GM18858 (cell line): ENCODE results near the gene NANS.

Experiments
- ATAC-seq: cut with Tn5 transposase; IDR thresholded peaks from one replicate; pipeline ENCODE4 v1.9.1; 2021; ENCODE audit not compliant: unreplicated experiment

NANS gene

DNA sequence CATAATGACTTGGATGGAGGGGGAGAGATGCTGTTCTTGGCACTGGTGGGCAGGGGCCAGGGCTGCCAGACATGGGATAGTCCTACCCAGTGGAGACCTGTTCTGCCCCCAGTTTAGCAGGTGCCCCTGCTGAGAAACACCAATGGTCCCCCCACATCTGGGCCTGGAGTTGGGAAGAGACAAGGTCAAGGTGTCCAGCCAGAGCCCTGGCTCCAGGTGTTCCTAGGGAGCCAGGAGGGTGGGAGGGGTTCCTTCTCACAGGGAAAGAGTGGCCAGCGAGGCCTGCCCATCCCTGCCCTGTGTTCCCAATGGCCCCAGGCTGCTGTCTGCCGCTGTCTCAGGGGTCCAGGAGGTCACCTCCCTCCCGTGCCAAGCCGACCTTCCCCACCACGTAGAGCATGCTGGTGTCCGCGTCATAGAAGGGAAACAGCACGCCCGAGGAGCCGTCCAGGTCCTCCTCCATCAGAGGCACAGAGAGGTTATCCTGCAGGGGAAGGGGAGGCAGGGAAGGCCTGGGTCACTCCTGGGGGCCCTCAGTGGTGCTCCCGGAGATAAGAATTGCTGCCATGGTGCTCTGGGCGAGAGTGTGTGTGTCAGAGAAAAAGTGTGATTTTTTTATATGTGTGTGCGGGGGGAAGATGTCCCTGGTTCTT lies 74.2 kb downstream of the NANS start:
- ATAC-seq: no peak

GRCh38 chr9:98132158-98132557 lies 75.6 kb downstream of the NANS start:
- ATAC-seq: no peak
